ENCODE measurements around the gene CCDC188.

The CCDC188 gene

GRCh38 chr22:20178075-20178914 lies 27.4 kb upstream of the CCDC188 start:
- no peak overlapping the region for H3K4me3 ChIP-seq (ENCODE audit: low read depth, low read length)
- H3K36me3 ChIP-seq, result no peaks in the 10 kb centered on the region
- no peaks in the 10 kb centered on the region for H3K27me3 ChIP-seq
- no peak for TF ChIP-seq CTCF (IDR thresholded peaks at IDR 0.05; ENCODE audit: low read depth, low read length)
- no peaks in the 10 kb centered on the region for H3K9me3 ChIP-seq
- no peak for DNase-seq
- H3K4me1 ChIP-seq, result no peaks in the 10 kb centered on the region

GRCh38 chr22:20177217-20177911 lies 26.5 kb upstream of the CCDC188 start:
- Histone ChIP-seq H3K4me3 (ENCODE audit: low read depth, low read length) (no peak overlapping the region), H3K27me3 (no peaks in the 10 kb centered on the region), H3K4me1 (no peaks in the 10 kb centered on the region), H3K36me3 (no peaks in the 10 kb centered on the region), H3K9me3 (no peaks in the 10 kb centered on the region)
- no peak for DNase-seq
- TF ChIP-seq CTCF (IDR thresholded peaks at IDR 0.05; ENCODE audit: low read depth, low read length), result no peak

DNA sequence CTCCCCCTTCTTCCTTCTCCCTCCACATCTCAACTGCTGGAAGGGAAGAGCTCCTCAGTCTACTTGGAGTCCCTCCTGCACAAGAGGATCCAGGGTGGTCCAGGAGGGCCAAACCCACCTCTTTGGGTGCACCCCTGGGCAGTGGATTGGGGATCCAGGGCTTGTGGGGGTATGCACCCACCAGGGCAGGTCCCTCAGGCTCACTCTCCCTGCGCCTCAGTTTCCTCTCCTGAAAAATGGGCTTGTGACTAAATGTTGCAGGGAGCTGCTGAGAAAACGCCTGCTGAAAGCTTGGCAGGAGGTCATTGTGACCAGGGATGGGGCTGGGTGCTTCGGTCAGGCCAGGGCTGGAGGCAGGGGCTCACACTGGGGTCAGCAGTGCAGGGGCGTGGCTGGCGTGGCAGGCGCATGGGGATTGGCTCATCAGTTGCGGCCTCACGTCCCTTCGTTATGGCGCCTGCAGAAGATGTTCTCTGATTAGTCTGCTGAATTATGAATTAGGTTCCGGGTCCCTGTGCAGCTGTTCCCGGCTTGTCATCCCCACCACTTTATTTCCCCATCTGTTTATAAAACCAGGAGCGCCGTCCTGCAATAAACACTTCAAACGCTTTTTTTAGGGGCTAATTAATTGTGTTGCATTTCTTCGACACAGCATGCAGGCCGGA lies 25.7 kb upstream of the CCDC188 start:
- H3K27me3 ChIP-seq, result no peaks in the 10 kb centered on the region
- TF ChIP-seq CTCF (IDR thresholded peaks at IDR 0.05; ENCODE audit: low read depth, low read length), result no peak
- no peaks in the 10 kb centered on the region for H3K36me3 ChIP-seq
- H3K9me3 ChIP-seq, result no peaks in the 10 kb centered on the region
- DNase-seq, result no peak
- no peak overlapping the region for H3K4me3 ChIP-seq (ENCODE audit: low read depth, low read length)
- no peaks in the 10 kb centered on the region for H3K4me1 ChIP-seq

DNA sequence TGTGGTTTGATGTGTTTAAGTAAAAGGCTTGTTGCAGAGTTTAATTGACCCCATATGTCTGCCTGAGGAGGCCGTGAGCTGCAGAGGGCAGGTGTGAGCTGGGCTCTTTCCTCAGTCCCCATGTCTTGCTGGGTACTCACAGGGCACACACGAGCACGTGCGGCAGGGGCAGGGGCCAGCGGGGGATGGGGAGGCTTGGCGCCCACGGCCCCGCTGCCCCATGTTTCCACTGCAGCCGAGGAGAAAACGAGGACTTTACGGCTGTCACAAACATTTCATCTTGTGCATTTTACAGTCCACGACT lies 24.7 kb upstream of the CCDC188 start:
- Histone ChIP-seq H3K4me1 (no peaks in the 10 kb centered on the region), H3K4me3 (ENCODE audit: low read depth, low read length) (no peak overlapping the region), H3K36me3 (no peaks in the 10 kb centered on the region), H3K27me3 (no peaks in the 10 kb centered on the region), H3K9me3 (no peaks in the 10 kb centered on the region)
- DNase-seq, result no peak
- no peak for TF ChIP-seq CTCF (IDR thresholded peaks at IDR 0.05; ENCODE audit: low read depth, low read length)

- Histone ChIP-seq H3K4me3 (ENCODE audit: low read depth, low read length) (no peak overlapping the region), H3K9me3 (no peaks in the 10 kb centered on the region), H3K4me1 (no peaks in the 10 kb centered on the region), H3K36me3 (no peaks in the 10 kb centered on the region), H3K27me3 (no peaks in the 10 kb centered on the region)
- peak; percentile 34 for TF ChIP-seq CTCF (IDR thresholded peaks at IDR 0.05; ENCODE audit: low read depth, low read length)
- peak; percentile 39 for DNase-seq
Measured at GRCh38 chr22:20174785-20175596, 24.1 kb upstream of the CCDC188 start.
